Endothelial cell of umbilical vein (primary cell): ENCODE results near the gene SLC37A1. TPM values are rescaled to one million over a fixed set of nuclear protein-coding genes. Genes with fewer than 3 reads are reported as not detected.

Source experiments
- BruUV-seq: library from RNA; stranded (reverse); fragments of 400-500 nt; replicated peaks from 2 replicates; lab custom pipeline; 2021; lab: Mats Ljungman, UMichigan
- CTCF ChIA-PET: fragments of 300-600, 350-600 bp; sonication (Branson Sonifier 250); formaldehyde crosslinking; loops from one replicate; lab custom pipeline; 2021; ENCODE audit warnings: antibody characterized with exemption, inconsistent platforms; lab: Charles Lee
- POLR2A ChIA-PET: fragments of 300-600, 350-600 bp; sonication (Branson Sonifier 250); formaldehyde crosslinking; loops from one replicate; lab custom pipeline; 2021; ENCODE audit warnings: antibody characterized with exemption, inconsistent platforms; lab: Charles Lee
- DNase-seq: peaks from one replicate; pipeline ENCODE4 v3.0.0-alpha.2; 2011; ENCODE audit warnings: low read depth, low spot score
- FAIRE-seq: peaks from 2 replicates; lab custom pipeline; 2011; peaks lifted over from hg19 to GRCh38; lab: Jason Lieb, UNC
- H2AFZ ChIP-seq: 2 replicates; pipeline ENCODE4 v1.6.0; 2012; ENCODE audit warnings: low read depth, low read length, control low read depth, inconsistent platforms
- H3K27ac ChIP-seq: 2 replicates; pipeline ENCODE4 v1.5.1; 2011; ENCODE audit warnings: low read depth, mild to moderate bottlenecking, control low read depth, low read length, moderate library complexity; ENCODE audit not compliant: insufficient read depth
- H3K27me3 ChIP-seq, 2 experiments: 2 replicates each; pipeline versions ENCODE4 v1.6.0 to v1.6.1; 2011; ENCODE audit warnings: low read length in 2 of 2, mixed read lengths in 1 of 2; ENCODE audit not compliant: control insufficient read depth in 2 of 2, insufficient read depth in 2 of 2
- H3K36me3 ChIP-seq, 2 experiments: 2 replicates in 1 of 2; 3 replicates in 1 of 2; pipeline ENCODE4 v1.5.1; 2011; ENCODE audit warnings: low read length in 2 of 2, mild to moderate bottlenecking in 1 of 2, moderate library complexity in 1 of 2; ENCODE audit not compliant: control insufficient read depth in 2 of 2, insufficient read depth in 2 of 2; ENCODE audit errors: extremely low read depth in 1 of 2
- H3K4me1 ChIP-seq: 3 replicates; pipeline ENCODE4 v1.5.1; 2011; ENCODE audit warnings: mild to moderate bottlenecking, low read length; ENCODE audit not compliant: control insufficient read depth, insufficient read depth; ENCODE audit errors: extremely low read depth
- H3K4me2 ChIP-seq: 2 replicates; pipeline ENCODE4 v1.6.1; 2011; ENCODE audit warnings: low read length, control low read depth, mixed read lengths; ENCODE audit not compliant: insufficient read depth
- H3K4me3 ChIP-seq, 3 experiments: fragments of 200-600 bp in 1 of 3; sonication (generic), shearing (Covaris generic) in 1 of 3; replicated peaks in 1 of 3; 2 replicates each; pipeline ENCODE4 v1.5.1; 2011 to 2016; ENCODE audit warnings: control low read depth in 3 of 3, low read length in 3 of 3, mild to moderate bottlenecking in 2 of 3, inconsistent platforms in 1 of 3, low read depth in 1 of 3, moderate library complexity in 1 of 3; ENCODE audit not compliant: insufficient read depth in 1 of 3
- H3K79me2 ChIP-seq: 2 replicates; pipeline ENCODE4 v1.6.0; 2012; ENCODE audit warnings: low read length, inconsistent platforms; ENCODE audit not compliant: control insufficient read depth, insufficient read depth
- H3K9ac ChIP-seq: replicated peaks from 2 replicates; pipeline ENCODE3; 2011; ENCODE audit warnings: low read length, control low read depth; ENCODE audit not compliant: insufficient read depth; ENCODE audit errors: extremely low read depth
- H3K9me1 ChIP-seq: replicated peaks from 3 replicates; pipeline ENCODE4 v1.6.0; 2011; ENCODE audit warnings: mild to moderate bottlenecking, low read length; ENCODE audit not compliant: control insufficient read depth, insufficient read depth; ENCODE audit errors: extremely low read depth
- H3K9me3 ChIP-seq: replicated peaks from 2 replicates; pipeline ENCODE4 v1.5.1; 2012; ENCODE audit warnings: low read length, inconsistent platforms; ENCODE audit not compliant: control insufficient read depth, insufficient read depth
- H4K20me1 ChIP-seq: replicated peaks from 2 replicates; pipeline ENCODE3; 2011; ENCODE audit warnings: mild to moderate bottlenecking, low read length; ENCODE audit not compliant: control insufficient read depth, insufficient read depth; ENCODE audit errors: extremely low read depth
- EZH2 ChIP-seq: IDR thresholded peaks from 2 replicates; pipeline ENCODE4 v1.6.1; 2012; ENCODE audit warnings: borderline replicate concordance, low read depth, mild to moderate bottlenecking, moderate library complexity, low read length, inconsistent platforms; ENCODE audit not compliant: severe bottlenecking
- FOS ChIP-seq: IDR thresholded peaks from 2 replicates; pipeline ENCODE4 v1.6.1; 2011; ENCODE audit warnings: mild to moderate bottlenecking, low read length, moderate library complexity, borderline replicate concordance; ENCODE audit not compliant: insufficient read depth
- GATA2 ChIP-seq: IDR thresholded peaks from 2 replicates; pipeline ENCODE4 v1.7.0; 2011; ENCODE audit warnings: low read depth, mild to moderate bottlenecking, moderate library complexity, mixed read lengths, low read length; ENCODE audit not compliant: insufficient read length, insufficient read depth
- MAX ChIP-seq: IDR thresholded peaks from 2 replicates; pipeline ENCODE4 v1.6.1; 2011; ENCODE audit not compliant: insufficient read depth, insufficient read length
- MYC ChIP-seq: IDR thresholded peaks from one replicate; pipeline ENCODE4 v1.6.1; 2011; ENCODE audit warnings: mild to moderate bottlenecking, low read depth, low read length
- POLR2A ChIP-seq: IDR thresholded peaks from 2 replicates; pipeline ENCODE4 v1.6.1; 2012; ENCODE audit warnings: low read depth, mild to moderate bottlenecking, control low read depth, low read length
- POLR2AphosphoS5 ChIP-seq: IDR thresholded peaks from 2 replicates; pipeline ENCODE4 v1.6.1; 2012; ENCODE audit warnings: low read depth, mild to moderate bottlenecking, control low read depth, low read length, moderate library complexity; ENCODE audit not compliant: insufficient read depth
- dilution Hi-C: fragments of 300-500 bp; cut with MboI; formaldehyde crosslinking; loops from one replicate; pipeline ENCODE4 v1.15.0; 2019; ENCODE audit warnings: low sequenced_read_pairs; ENCODE audit not compliant: extremely low pct_ligation_motif_present
- intact Hi-C: fragments of 100-400 bp; cut with micrococcal nuclease; formaldehyde crosslinking; loops from one replicate; pipeline ENCODE4 v1.10.0; 2022
- polyA plus RNA-seq, 4 experiments: library from polyadenylated mRNA; depleted of rRNA in 3 of 4; stranded (reverse) in 3 of 4; unstranded in 1 of 4; fragments of >200 nt; gene quantifications; 2 replicates each; pipeline versions ENCODE4 v1.2.1 to v1.2.3, GENCODE V29; 2011 to 2012; ENCODE audit warnings: missing spikeins in 1 of 4
- total RNA-seq: library from RNA; stranded (reverse); gene quantifications from 2 replicates; pipeline ENCODE4 v1.2.3, GENCODE V29; 2021
- TF ChIP-seq, protein P1 (sequence below), 2 donors: IDR thresholded peaks; 1 replicate in 1 of 2; 2 replicates in 1 of 2; pipeline ENCODE4 v1.5.1; 2011; ENCODE audit warnings: low read length in 2 of 2, mild to moderate bottlenecking in 2 of 2, moderate library complexity in 2 of 2, control low read depth in 1 of 2, inconsistent platforms in 1 of 2, low read depth in 1 of 2; ENCODE audit not compliant: insufficient read depth in 1 of 2; ENCODE audit errors: extremely low read depth in 1 of 2

Gene SLC37A1
- total and polyA plus RNA-seq, 2 donors (not counting 3 experiments of a cell fraction or from before 2014, with no cell fraction given): 4.7 to 7.6 TPM

- Histone ChIP-seq H3K9ac (no peak overlapping the region), H4K20me1 (no peaks in the 10 kb centered on the region), H3K9me1 (no peaks in the 10 kb centered on the region), H3K9me3 (no peaks in the 10 kb centered on the region), H3K4me2 (no peak overlapping the region), H3K4me3 (no peak overlapping the region), H3K27ac (no peak overlapping the region), H3K27me3 (no peaks in the 10 kb centered on the region), H3K79me2 (no peaks in the 10 kb centered on the region), H2AFZ (no peak overlapping the region), H3K36me3 (no peaks in the 10 kb centered on the region), H3K4me1 (peaks cover 4% of the 10 kb centered on the region)
- dilution Hi-C loops: no loop called here
- FAIRE-seq: peak; percentile 55
- intact Hi-C loops: no loop called here
- no TSS peak for BruUV-seq
- no peak for TF ChIP-seq MAX
- TF ChIP-seq MYC: no peak
- TF ChIP-seq, protein P1, sequence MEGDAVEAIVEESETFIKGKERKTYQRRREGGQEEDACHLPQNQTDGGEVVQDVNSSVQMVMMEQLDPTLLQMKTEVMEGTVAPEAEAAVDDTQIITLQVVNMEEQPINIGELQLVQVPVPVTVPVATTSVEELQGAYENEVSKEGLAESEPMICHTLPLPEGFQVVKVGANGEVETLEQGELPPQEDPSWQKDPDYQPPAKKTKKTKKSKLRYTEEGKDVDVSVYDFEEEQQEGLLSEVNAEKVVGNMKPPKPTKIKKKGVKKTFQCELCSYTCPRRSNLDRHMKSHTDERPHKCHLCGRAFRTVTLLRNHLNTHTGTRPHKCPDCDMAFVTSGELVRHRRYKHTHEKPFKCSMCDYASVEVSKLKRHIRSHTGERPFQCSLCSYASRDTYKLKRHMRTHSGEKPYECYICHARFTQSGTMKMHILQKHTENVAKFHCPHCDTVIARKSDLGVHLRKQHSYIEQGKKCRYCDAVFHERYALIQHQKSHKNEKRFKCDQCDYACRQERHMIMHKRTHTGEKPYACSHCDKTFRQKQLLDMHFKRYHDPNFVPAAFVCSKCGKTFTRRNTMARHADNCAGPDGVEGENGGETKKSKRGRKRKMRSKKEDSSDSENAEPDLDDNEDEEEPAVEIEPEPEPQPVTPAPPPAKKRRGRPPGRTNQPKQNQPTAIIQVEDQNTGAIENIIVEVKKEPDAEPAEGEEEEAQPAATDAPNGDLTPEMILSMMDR (IDR thresholded peaks at IDR 0.05; ENCODE audit: extremely low read depth in 1 of 2, insufficient read depth in 1 of 2, low read depth in 1 of 2, low read length in 2 of 2): no peak
- no peak for TF ChIP-seq GATA2
- TF ChIP-seq POLR2A: no peak
- TF ChIP-seq POLR2AphosphoS5: no peak
- no peak for TF ChIP-seq EZH2
- no peak for TF ChIP-seq FOS
- peak; percentile 15 for DNase-seq
- POLR2A ChIA-PET: no interaction called here
- CTCF ChIA-PET: no interaction called here
Observed at GRCh38 chr21:42535602-42536171, 22.0 kb downstream of the SLC37A1 start.
